MM.1S (cell line): Measurements from ENCODE around the gene OPRL1.
A peak's percentile ranks its signal among the peaks of the same experiment; 100 is the strongest.

Experiments used
- DNase-seq: peaks from one replicate; pipeline ENCODE4 v3.0.0-alpha.2; 2015
- H2AFZ ChIP-seq: fragments of 300-600 bp; sonication (generic); 2 replicates; pipeline ENCODE4 v1.6.0; 2016; ENCODE audit warnings: antibody characterized with exemption, low read length
- H3F3A ChIP-seq: fragments of 300-600 bp; sonication (generic); 2 replicates; pipeline ENCODE4 v1.6.1; 2016; ENCODE audit warnings: mild to moderate bottlenecking, antibody characterized with exemption, low read length, moderate library complexity, mixed read lengths; ENCODE audit not compliant: insufficient read depth
- H3K27ac ChIP-seq: fragments of 300-600 bp; sonication (generic); 2 replicates; pipeline ENCODE4 v1.5.1; 2016; ENCODE audit warnings: mild to moderate bottlenecking, low read length
- H3K27me3 ChIP-seq: fragments of 300-600 bp; sonication (generic); replicated peaks from 2 replicates; pipeline ENCODE4 v1.6.0; 2016; ENCODE audit warnings: low read length; ENCODE audit not compliant: insufficient read depth
- H3K36me3 ChIP-seq: fragments of 300-600 bp; sonication (generic); replicated peaks from 2 replicates; pipeline ENCODE4 v1.6.1; 2016; ENCODE audit warnings: mild to moderate bottlenecking, low read length, mixed read lengths; ENCODE audit not compliant: insufficient read depth
- H3K4me1 ChIP-seq: fragments of 300-600 bp; sonication (generic); 2 replicates; pipeline ENCODE4 v1.6.1; 2016; ENCODE audit warnings: low read length, mixed read lengths
- H3K4me2 ChIP-seq: fragments of 300-600 bp; sonication (generic); 2 replicates; pipeline ENCODE4 v1.6.0; 2016; ENCODE audit warnings: low read depth, low read length
- H3K4me3 ChIP-seq: fragments of 300-600 bp; sonication (generic); 2 replicates; pipeline ENCODE4 v1.5.1; 2016; ENCODE audit warnings: low read length, mixed read lengths
- H3K79me2 ChIP-seq: fragments of 300-600 bp; sonication (generic); 2 replicates; pipeline ENCODE4 v1.6.1; 2016; ENCODE audit warnings: mixed run types, low read length, mixed read lengths
- H3K9ac ChIP-seq: fragments of 300-600 bp; sonication (generic); 2 replicates; pipeline ENCODE4 v1.6.1; 2016; ENCODE audit warnings: low read length, mixed read lengths
- H3K9me2 ChIP-seq: fragments of 300-600 bp; sonication (generic); replicated peaks from 2 replicates; pipeline ENCODE4 v1.6.1; 2016; ENCODE audit warnings: mild to moderate bottlenecking, low read length, mixed read lengths; ENCODE audit not compliant: insufficient read depth
- H3K9me3 ChIP-seq: fragments of 300-600 bp; sonication (generic); replicated peaks from 2 replicates; pipeline ENCODE4 v1.6.1; 2016; ENCODE audit warnings: mild to moderate bottlenecking, low read length, mixed read lengths; ENCODE audit not compliant: insufficient read depth
- H4K20me1 ChIP-seq: fragments of 300-600 bp; sonication (generic); 2 replicates; pipeline ENCODE4 v1.6.1; 2016; ENCODE audit warnings: mild to moderate bottlenecking, low read length, moderate library complexity, mixed read lengths; ENCODE audit not compliant: insufficient read depth
- EZH2 ChIP-seq: fragments of 300-600 bp; sonication (generic); optimal IDR thresholded peaks from 2 replicates; pipeline ENCODE3; 2017; ENCODE audit warnings: low read depth, mild to moderate bottlenecking, antibody characterized with exemption, low read length, mixed read lengths
- EZH2phosphoT487 ChIP-seq: fragments of 300-600 bp; sonication (generic); IDR thresholded peaks from 2 replicates; pipeline ENCODE4 v1.6.1; 2018; ENCODE audit warnings: antibody characterized with exemption, low read length
- TF ChIP-seq, protein P1 (sequence below): fragments of 300-600 bp; sonication (generic); IDR thresholded peaks from 2 replicates; pipeline ENCODE4 v1.5.1; 2016; ENCODE audit warnings: antibody characterized with exemption, low read length, mixed read lengths

OPRL1 gene

GRCh38 chr20:64056889-64057627 lies 22.8 kb upstream of the OPRL1 start:
- H3F3A ChIP-seq: no peaks in the 10 kb centered on the region
- no peak for DNase-seq
- H3K27ac ChIP-seq: no peak overlapping the region
- H3K9me2 ChIP-seq: no peaks in the 10 kb centered on the region
- H4K20me1 ChIP-seq: no peaks in the 10 kb centered on the region
- H3K36me3 ChIP-seq: no peaks in the 10 kb centered on the region
- H3K4me2 ChIP-seq: peak overlapping the region; percentile 28; the same call in 1 of the 2 replicates
- no peak for TF ChIP-seq EZH2phosphoT487
- no peak for TF ChIP-seq EZH2
- TF ChIP-seq, protein P1, sequence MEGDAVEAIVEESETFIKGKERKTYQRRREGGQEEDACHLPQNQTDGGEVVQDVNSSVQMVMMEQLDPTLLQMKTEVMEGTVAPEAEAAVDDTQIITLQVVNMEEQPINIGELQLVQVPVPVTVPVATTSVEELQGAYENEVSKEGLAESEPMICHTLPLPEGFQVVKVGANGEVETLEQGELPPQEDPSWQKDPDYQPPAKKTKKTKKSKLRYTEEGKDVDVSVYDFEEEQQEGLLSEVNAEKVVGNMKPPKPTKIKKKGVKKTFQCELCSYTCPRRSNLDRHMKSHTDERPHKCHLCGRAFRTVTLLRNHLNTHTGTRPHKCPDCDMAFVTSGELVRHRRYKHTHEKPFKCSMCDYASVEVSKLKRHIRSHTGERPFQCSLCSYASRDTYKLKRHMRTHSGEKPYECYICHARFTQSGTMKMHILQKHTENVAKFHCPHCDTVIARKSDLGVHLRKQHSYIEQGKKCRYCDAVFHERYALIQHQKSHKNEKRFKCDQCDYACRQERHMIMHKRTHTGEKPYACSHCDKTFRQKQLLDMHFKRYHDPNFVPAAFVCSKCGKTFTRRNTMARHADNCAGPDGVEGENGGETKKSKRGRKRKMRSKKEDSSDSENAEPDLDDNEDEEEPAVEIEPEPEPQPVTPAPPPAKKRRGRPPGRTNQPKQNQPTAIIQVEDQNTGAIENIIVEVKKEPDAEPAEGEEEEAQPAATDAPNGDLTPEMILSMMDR: no peak
- no peak overlapping the region for H3K9ac ChIP-seq
- no peaks in the 10 kb centered on the region for H3K79me2 ChIP-seq
- 0 out of 2 replicates have a peak overlapping the region, but pooled peaks have one; percentile 6 for H2AFZ ChIP-seq
- no peak overlapping the region for H3K4me3 ChIP-seq
- peaks cover 55% of the 10 kb centered on the region for H3K27me3 ChIP-seq
- H3K9me3 ChIP-seq: no peaks in the 10 kb centered on the region
- H3K4me1 ChIP-seq: peaks cover under 1% of the 10 kb centered on the region; the same call in 1 of the 2 replicates

GRCh38 chr20:64057628-64058498 lies 22.0 kb upstream of the OPRL1 start:
- no peak for TF ChIP-seq EZH2phosphoT487
- TF ChIP-seq, protein P1: peak; percentile 81
- no peak overlapping the region for H3K27ac ChIP-seq
- no peaks in the 10 kb centered on the region for H3K9me3 ChIP-seq
- peaks cover 47% of the 10 kb centered on the region for H3K27me3 ChIP-seq
- H3K9ac ChIP-seq: no peak overlapping the region
- peak; percentile 56 for DNase-seq
- no peaks in the 10 kb centered on the region for H3K36me3 ChIP-seq
- H4K20me1 ChIP-seq: no peaks in the 10 kb centered on the region
- 0 out of 2 replicates have a peak overlapping the region, but pooled peaks have one; percentile 6 for H2AFZ ChIP-seq
- peak overlapping the region; percentile 28; the same call in 1 of the 2 replicates for H3K4me2 ChIP-seq
- H3F3A ChIP-seq: no peaks in the 10 kb centered on the region
- H3K9me2 ChIP-seq: no peaks in the 10 kb centered on the region
- peaks cover 6% of the 10 kb centered on the region for H3K4me1 ChIP-seq
- H3K79me2 ChIP-seq: no peaks in the 10 kb centered on the region
- H3K4me3 ChIP-seq: no peak overlapping the region

DNA sequence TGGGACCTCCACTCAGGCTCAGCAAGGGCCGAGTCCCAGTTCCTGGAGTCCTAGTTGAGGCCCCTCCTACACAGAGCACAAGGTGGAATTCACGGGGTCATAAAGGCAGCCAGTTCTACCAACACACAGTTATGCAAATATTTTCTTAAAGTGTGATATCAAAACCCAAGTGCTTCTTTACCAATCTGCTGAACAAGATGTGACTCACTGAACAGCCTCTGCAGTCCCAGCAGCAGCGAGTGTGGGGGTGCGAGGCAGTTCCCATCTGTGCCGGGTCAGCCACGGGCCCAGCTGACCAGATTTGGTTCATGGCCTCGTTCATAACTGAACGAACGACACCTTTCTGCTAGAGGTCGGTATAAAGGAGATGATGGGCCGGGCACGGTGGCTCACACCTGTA lies 21.3 kb upstream of the OPRL1 start:
- Histone ChIP-seq H2AFZ (no peak overlapping the region), H3F3A (no peaks in the 10 kb centered on the region), H3K4me2 (no peak overlapping the region), H3K36me3 (no peaks in the 10 kb centered on the region), H3K27me3 (peaks cover 40% of the 10 kb centered on the region), H3K27ac (no peak overlapping the region), H3K4me3 (no peak overlapping the region), H4K20me1 (no peaks in the 10 kb centered on the region), H3K79me2 (no peaks in the 10 kb centered on the region), H3K9ac (no peak overlapping the region), H3K4me1 (peaks cover 6% of the 10 kb centered on the region), H3K9me3 (no peaks in the 10 kb centered on the region), H3K9me2 (no peaks in the 10 kb centered on the region)
- DNase-seq: no peak
- TF ChIP-seq, protein P1: no peak
